ENCODE results near the gene PLTP.

DNA sequence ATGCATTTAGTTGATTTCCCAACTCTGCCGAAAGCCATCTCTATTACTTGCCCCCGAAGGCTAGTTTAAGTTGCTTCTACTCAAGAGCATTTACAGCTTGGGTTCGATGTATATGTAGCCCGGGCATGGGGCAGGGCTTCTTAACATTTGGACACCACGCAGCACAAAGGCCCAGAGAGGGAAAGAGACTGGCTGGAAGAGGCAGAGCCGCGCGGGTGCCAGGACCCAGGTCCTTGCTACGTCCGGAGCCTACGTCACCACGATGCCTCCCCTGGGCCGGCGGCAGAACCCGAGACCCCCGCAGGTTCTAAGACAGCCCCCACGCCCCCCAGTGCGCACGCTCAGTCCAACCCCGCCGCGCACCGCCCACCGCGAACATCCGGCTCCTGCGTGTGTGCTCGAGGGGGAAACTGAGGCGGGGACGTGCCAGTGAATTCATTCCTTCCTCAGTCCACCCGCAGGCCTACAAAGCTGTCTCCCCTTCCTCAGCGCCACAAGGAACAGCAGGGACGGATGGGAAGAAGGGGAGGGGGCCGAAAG, 22.2 kb upstream of the PLTP start:
- TF ChIP-seq EZH2phosphoT487 (IDR thresholded peaks at IDR 0.05; ENCODE audit: insufficient read depth, low read depth) (no peak), EZH2 (IDR thresholded peaks at IDR 0.05; ENCODE audit: insufficient read depth, poor library complexity, severe bottlenecking) (no peak)

Data from GM23248 (cell line).